ENCODE data around the gene CYB561D1. TPM values are rescaled to one million over a fixed set of nuclear protein-coding genes. Genes with fewer than 3 reads are reported as not detected.

CYB561D1 gene
- total and polyA plus RNA-seq, 10 of the 15 experiments (the other 5 are each of a cell fraction or from before 2014, with no cell fraction given) = 0.68 to 9.0 (median 3.3) TPM

- FAIRE-seq (no peak), DNase-seq (ENCODE audit: low read depth, low spot score) (no peak), ATAC-seq (no peak)
- no peak overlapping the region for H3K27ac ChIP-seq (ENCODE audit: control insufficient read depth, insufficient read depth)
- BruUV-seq (replicated peaks) = no TSS peak
- no peak overlapping the region for H3K4me2 ChIP-seq (ENCODE audit: control insufficient read depth, insufficient read depth)
- CTCF ChIA-PET = interaction anchor here (0.6 to 21.3 kb wide), 37 partner anchors 8 to 514 kb away, joined by 3 to 1280 read pairs (median 11); partner anchors contain the start of genes AMIGO1, AMPD2, ATXN7L2 and CYB561D1
- SMC1A ChIA-PET (ENCODE audit: uncharacterized antibody, unreplicated experiment) = interaction anchor here (0.8 to 12.8 kb wide), 17 partner anchors 7 to 324 kb away, joined by 3 to 431 read pairs (median 8); partner anchors contain the start of genes AMIGO1, ATXN7L2, CYB561D1 and GNAI3
- H3K27me3 ChIP-seq (replicated peaks in 1 of 2; ENCODE audit: control insufficient read depth in 2 of 2, insufficient read depth in 2 of 2, low read length in 1 of 2) = no peaks in the 10 kb centered on the region
- RAD21 ChIA-PET (ENCODE audit: unreplicated experiment) = interaction anchor here (0.8 to 10.3 kb wide), 23 partner anchors 11 to 453 kb away, joined by 3 to 422 read pairs (median 7); partner anchors contain the start of genes AHCYL1, AMIGO1, ATXN7L2 and CYB561D1
- intact Hi-C loops (cut with micrococcal nuclease; ENCODE audit: unreplicated experiment) = loop anchor here (5.0 kb wide), 1 partner anchor 104 kb away; the partner anchor contains the start of gene PSMA5
- H3K9me3 ChIP-seq (replicated peaks; ENCODE audit: control insufficient read depth, insufficient read depth, low read length) = no peaks in the 10 kb centered on the region
- POLR2A ChIA-PET = interaction anchor here (1.3 to 4.4 kb wide), 5 partner anchors 34 to 47 kb away, joined by 4 to 26 read pairs (median 10); partner anchors contain the start of genes ATXN7L2 and CYB561D1
- peaks cover 24% of the 10 kb centered on the region for H3K4me1 ChIP-seq (ENCODE audit: control insufficient read depth, insufficient read depth, low read length)
- H3K9ac ChIP-seq (ENCODE audit: control insufficient read depth, insufficient read depth, low read length) = no peak overlapping the region
- WGBS (ENCODE audit: insufficient coverage, insufficient replicate concordance, low lambda C conversion rate, missing lambda C conversion rate) = 60% methylated on average over 4 of the region's 4 CpGs
- no peak for TF ChIP-seq NR2C1 (IDR thresholded peaks at IDR 0.05)
- no peak for TF ChIP-seq SUZ12 (IDR thresholded peaks at IDR 0.05; ENCODE audit: unreplicated experiment)
- no peak for TF ChIP-seq CBX5 (IDR thresholded peaks at IDR 0.05; ENCODE audit: low read depth)
- H2AFZ ChIP-seq (ENCODE audit: control insufficient read depth, low read depth, low read length) = no peak overlapping the region
- no peak overlapping the region for H3K4me3 ChIP-seq
- in situ Hi-C loops (cut with MboI) = loop anchor here (5.0 kb wide), 3 partner anchors 39 to 269 kb away; partner anchors contain the start of gene CYB561D1
- H4K20me1 ChIP-seq (ENCODE audit: control insufficient read depth, insufficient read depth) = no peaks in the 10 kb centered on the region
- H3K36me3 ChIP-seq (ENCODE audit: control insufficient read depth in 2 of 2, insufficient read depth in 2 of 2, low read length in 1 of 2) = no peaks in the 10 kb centered on the region
- no peaks in the 10 kb centered on the region for H3K79me2 ChIP-seq (ENCODE audit: control insufficient read depth, insufficient read depth, low read length)
These were observed 37.5 kb downstream of the CYB561D1 start for GRCh38 chr1:109531380-109531779.

GRCh38 chr1:109531826-109532364, 38.0 kb downstream of the CYB561D1 start:
- TF ChIP-seq ZBED1 (IDR thresholded peaks at IDR 0.05; ENCODE audit: borderline replicate concordance) (no peak), NFIC (IDR thresholded peaks at IDR 0.05; ENCODE audit: low read depth, low read length) (no peak), GATAD2B (conservative IDR thresholded peaks at IDR 0.05; ENCODE audit: low read depth) (peak; percentile 3; the same call in 1 of the 2 replicates), TCF3 (IDR thresholded peaks at IDR 0.05; ENCODE audit: borderline replicate concordance, insufficient read depth, low read depth, low read length) (no peak)
- no TSS peak for BruUV-seq (replicated peaks)
- Histone ChIP-seq H2AFZ (ENCODE audit: control insufficient read depth, low read depth, low read length) (peak overlapping the region; percentile 98), H3K4me2 (ENCODE audit: control insufficient read depth, insufficient read depth) (peak overlapping the region; percentile 70; the same call in 1 of the 2 replicates), H4K20me1 (ENCODE audit: control insufficient read depth, insufficient read depth) (no peaks in the 10 kb centered on the region), H3K4me3 (no peak overlapping the region), H3K27ac (ENCODE audit: control insufficient read depth, insufficient read depth) (no peak overlapping the region), H3K36me3 (ENCODE audit: control insufficient read depth in 2 of 2, insufficient read depth in 2 of 2, low read length in 1 of 2) (no peaks in the 10 kb centered on the region), H3K27me3 (replicated peaks in 1 of 2; ENCODE audit: control insufficient read depth in 2 of 2, insufficient read depth in 2 of 2, low read length in 1 of 2) (no peaks in the 10 kb centered on the region), H3K9me3 (replicated peaks; ENCODE audit: control insufficient read depth, insufficient read depth, low read length) (no peaks in the 10 kb centered on the region), H3K9ac (ENCODE audit: control insufficient read depth, insufficient read depth, low read length) (peak overlapping the region; percentile 62; the same call in 1 of the 2 replicates), H3K4me1 (ENCODE audit: control insufficient read depth, insufficient read depth, low read length) (peaks cover 21% of the 10 kb centered on the region), H3K79me2 (ENCODE audit: control insufficient read depth, insufficient read depth, low read length) (no peaks in the 10 kb centered on the region)
- DNase-seq (ENCODE audit: low read depth, low spot score) = no peak
- 45% methylated on average over 16 of the region's 16 CpGs for WGBS (ENCODE audit: insufficient coverage, insufficient replicate concordance, low lambda C conversion rate, missing lambda C conversion rate)
- intact Hi-C loops (cut with micrococcal nuclease; ENCODE audit: unreplicated experiment) (loop anchor here (1.0 to 5.0 kb wide), 7 partner anchors 34 to 269 kb away; partner anchors contain the start of genes CYB561D1 and PSMA5), in situ Hi-C loops (cut with MboI) (loop anchor here (5.0 kb wide), 3 partner anchors 40 to 270 kb away; partner anchors contain the start of gene CYB561D1)
- RAD21 ChIA-PET (ENCODE audit: unreplicated experiment) = interaction anchor here (0.8 to 10.3 kb wide), 30 partner anchors 12 to 453 kb away, joined by 3 to 422 read pairs (median 6); partner anchors contain the start of genes AHCYL1, AMIGO1, ATXN7L2 and CYB561D1
- CTCF ChIA-PET = interaction anchor here (0.6 to 21.3 kb wide), 62 partner anchors 8 to 515 kb away, joined by 3 to 1280 read pairs (median 6); partner anchors contain the start of genes AHCYL1, AMIGO1, AMPD2 and ATXN7L2
- POLR2A ChIA-PET = interaction anchor here (0.7 to 4.4 kb wide), 9 partner anchors 17 to 47 kb away, joined by 3 to 26 read pairs (median 5); partner anchors contain the start of genes ATXN7L2 and CYB561D1
- no peak for FAIRE-seq
- SMC1A ChIA-PET (ENCODE audit: uncharacterized antibody, unreplicated experiment) = interaction anchor here (0.8 to 12.8 kb wide), 29 partner anchors 8 to 453 kb away, joined by 3 to 431 read pairs (median 5); partner anchors contain the start of genes AHCYL1, AMIGO1, ATXN7L2 and CYB561D1
- no peak for ATAC-seq
